Breast epithelium (tissue), 4 donors: ENCODE measurements around the gene SDC4. TPM values are rescaled to one million over a fixed set of nuclear protein-coding genes. Genes with fewer than 3 reads are reported as not detected.
A peak's percentile ranks its signal among the peaks of the same experiment; 100 is the strongest.

Source experiments
- DNase-seq, 2 donors: peaks; one replicate each; pipeline ENCODE4 v3.0.0-alpha.2; 2019; ENCODE audit warnings: low spot score in 2 of 2
- H3K27ac ChIP-seq, 2 donors: fragments of 200-600 bp; sonication (generic) in 1 of 2; one replicate each; pipeline ENCODE4 v1.5.1; 2016 to 2019; ENCODE audit warnings: mild to moderate bottlenecking in 1 of 2
- H3K27me3 ChIP-seq, 2 donors: fragments of 200-600 bp; sonication (generic) in 1 of 2; one replicate each; pipeline versions ENCODE4 v1.5.1 to v1.6.0; 2017 to 2019; ENCODE audit warnings: control low read depth in 1 of 2, mild to moderate bottlenecking in 1 of 2
- H3K36me3 ChIP-seq: fragments of 200-600 bp; one replicate; pipeline ENCODE4 v1.5.1; 2019
- H3K4me1 ChIP-seq, 2 donors: fragments of 200-600 bp; sonication (generic); one replicate each; pipeline ENCODE4 v1.5.1; 2016 to 2019; ENCODE audit warnings: control low read depth in 1 of 2
- H3K4me3 ChIP-seq, 3 donors: fragments of 200-600 bp; sonication (generic); 1 replicate in 2 of 3; 2 replicates in 1 of 3; pipeline ENCODE4 v1.5.1; 2016 to 2019; ENCODE audit warnings: mild to moderate bottlenecking in 3 of 3, moderate library complexity in 2 of 3
- H3K9me3 ChIP-seq, 2 donors: fragments of 200-600 bp; sonication (generic) in 1 of 2; one replicate each; pipeline ENCODE4 v1.5.1; 2016 to 2019; ENCODE audit warnings: control low read depth in 1 of 2
- CTCF ChIP-seq, 3 donors: fragments of 450-650 bp; IDR thresholded peaks; one replicate each; pipeline ENCODE4 v1.5.1; 2016 to 2017; ENCODE audit warnings: antibody characterized with exemption in 3 of 3, mild to moderate bottlenecking in 3 of 3, moderate library complexity in 3 of 3
- POLR2A ChIP-seq: fragments of 450-650 bp; IDR thresholded peaks from one replicate; pipeline ENCODE4 v1.6.1; 2016; ENCODE audit warnings: antibody characterized with exemption, mild to moderate bottlenecking, moderate library complexity
- POLR2AphosphoS5 ChIP-seq, 3 donors: sonication (generic); formaldehyde crosslinking; IDR thresholded peaks; one replicate each; pipeline ENCODE4 v1.6.1; 2017; ENCODE audit warnings: antibody characterized with exemption in 3 of 3
- intact Hi-C: fragments of 100-400 bp; cut with DNase I; formaldehyde crosslinking; loops from one replicate; pipeline ENCODE4 v1.15.1; 2023; ENCODE audit warnings: low total_unique reads
- total RNA-seq, 3 donors: library from RNA; depleted of rRNA; stranded (reverse); fragments of >200 nt; gene quantifications; one replicate each; pipeline ENCODE4 v1.1.0, GENCODE V29; 2016

Gene SDC4
- total RNA-seq, 3 donors from 2014 or later, result 29.4 to 337 (median 121) TPM

GRCh38 chr20:45346291-45346718, 1.9 kb downstream of the SDC4 start:
- no peaks in the 10 kb centered on the region for H3K9me3 ChIP-seq
- no peaks in the 10 kb centered on the region for H3K27me3 ChIP-seq
- peaks cover 3 to 21% of the 10 kb centered on the region in 2 donors for H3K4me1 ChIP-seq
- intact Hi-C loops, result loop anchor here (10.0 kb wide), 1 partner anchor 1338 kb away; the partner anchor contains the start of gene TP53RK
- peak overlapping the region in 2 of 3 donors; percentile 82 to 96 for H3K4me3 ChIP-seq
- DNase-seq, result no peak
- peak overlapping the region; percentile 97 to 99 for H3K27ac ChIP-seq
- no peaks in the 10 kb centered on the region for H3K36me3 ChIP-seq
- peak in 2 of 3 donors; percentile 36 to 46 for TF ChIP-seq POLR2AphosphoS5 (IDR thresholded peaks at IDR 0.05)
- TF ChIP-seq CTCF (IDR thresholded peaks at IDR 0.05), result no peak

DNA sequence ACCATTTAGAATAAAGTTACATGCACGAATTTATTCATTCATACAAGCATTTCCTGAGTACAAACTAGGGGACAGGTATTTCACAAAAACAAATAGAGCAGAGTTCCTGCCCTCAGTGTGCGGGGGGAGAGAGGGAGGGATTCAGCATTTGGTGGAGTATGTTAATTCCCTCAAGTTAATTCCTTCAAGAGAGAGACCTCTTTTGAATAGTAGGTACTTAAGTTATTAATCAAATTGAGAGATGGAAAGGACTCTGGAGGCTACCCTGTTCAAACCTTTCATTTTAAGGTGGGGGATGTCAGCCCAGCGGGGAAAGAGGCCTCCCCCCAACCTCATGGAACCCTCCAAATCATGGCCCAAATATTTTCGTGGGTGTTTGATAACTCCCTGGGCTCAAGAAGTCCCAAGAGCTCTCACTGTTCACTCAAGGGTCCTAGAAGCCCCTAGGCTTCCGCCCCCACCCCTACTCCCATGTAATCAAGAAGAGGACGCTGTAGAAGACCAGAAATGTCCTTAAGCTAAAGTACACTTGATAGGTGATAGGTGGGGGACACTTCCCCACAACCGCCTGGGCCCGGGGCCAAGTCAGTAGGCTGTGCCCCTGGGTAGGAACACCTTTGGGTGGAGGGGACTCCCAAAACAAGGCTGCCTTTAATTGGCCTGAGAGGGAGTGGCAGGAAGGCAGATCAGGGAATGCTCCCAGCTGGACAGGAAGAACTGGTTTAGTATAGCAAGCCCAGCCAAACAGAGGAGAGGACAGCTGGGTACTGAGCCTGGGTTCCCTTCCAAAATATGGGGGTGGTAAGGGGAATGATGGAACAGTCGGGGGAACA, 2.9 kb downstream of the SDC4 start:
- Histone ChIP-seq H3K27me3 (no peaks in the 10 kb centered on the region), H3K4me1 (peaks cover 8 to 30% of the 10 kb centered on the region in 2 donors), H3K9me3 (no peaks in the 10 kb centered on the region), H3K27ac (peak overlapping the region; percentile 97 to 99), H3K36me3 (no peaks in the 10 kb centered on the region), H3K4me3 (peak overlapping the region in 2 of 3 donors; percentile 82 to 96)
- intact Hi-C loops, result loop anchor here (10.0 kb wide), 1 partner anchor 1339 kb away; the partner anchor contains the start of gene TP53RK
- TF ChIP-seq POLR2A, result peak; percentile 40
- no peak for TF ChIP-seq CTCF (IDR thresholded peaks at IDR 0.05)
- TF ChIP-seq POLR2AphosphoS5 (IDR thresholded peaks at IDR 0.05), result peak; percentile 41 to 92 (median 49)
- DNase-seq, result peak; percentile 80 to 90

- no peaks in the 10 kb centered on the region for H3K36me3 ChIP-seq
- H3K27ac ChIP-seq, result peak overlapping the region; percentile 97 to 99
- H3K4me3 ChIP-seq, result peak overlapping the region in 2 of 3 donors; percentile 82 to 96
- TF ChIP-seq CTCF (IDR thresholded peaks at IDR 0.05) (peak in 1 of 3 donors; percentile 8), POLR2A (peak; percentile 70), POLR2AphosphoS5 (IDR thresholded peaks at IDR 0.05) (peak; percentile 46 to 81 (median 79))
- no peaks in the 10 kb centered on the region for H3K9me3 ChIP-seq
- DNase-seq, result peak; percentile 75 to 90
- peaks cover 10 to 40% of the 10 kb centered on the region in 2 donors for H3K4me1 ChIP-seq
- intact Hi-C loops, result loop anchor here (10.0 kb wide), 1 partner anchor 1340 kb away; the partner anchor contains the start of gene TP53RK
- no peaks in the 10 kb centered on the region for H3K27me3 ChIP-seq
Observed at GRCh38 chr20:45344168-45344860, 3.9 kb downstream of the SDC4 start.

DNA sequence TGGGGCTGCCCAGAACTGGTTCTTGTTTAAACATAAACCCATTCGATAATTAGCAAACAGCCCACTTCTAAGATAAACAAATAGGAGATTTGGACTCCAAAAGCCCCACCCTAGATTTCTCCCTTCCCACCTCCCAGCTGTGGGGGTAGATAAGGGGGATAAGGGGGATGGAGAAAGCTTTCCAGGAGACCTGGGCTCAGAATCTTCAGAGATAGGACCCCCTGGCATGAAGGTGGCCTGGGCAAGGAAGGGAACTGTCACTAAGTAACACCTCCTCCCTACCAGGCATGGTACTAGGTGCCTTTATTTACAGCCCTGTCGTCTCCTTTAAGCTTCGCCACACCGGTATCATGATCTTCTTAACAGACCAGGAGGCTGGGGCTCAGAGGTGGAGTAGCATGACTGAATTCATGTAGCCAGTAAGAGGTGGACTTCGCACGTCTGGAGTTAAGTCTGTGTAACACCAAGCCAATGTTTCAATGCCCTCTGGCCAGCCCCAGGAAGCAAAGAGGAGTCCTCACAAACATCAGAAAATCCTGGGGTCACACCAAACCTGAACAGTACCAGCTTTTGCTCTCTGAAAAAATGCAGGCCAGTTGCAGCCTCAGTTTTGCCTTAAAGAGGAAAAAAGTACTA, 4.6 kb downstream of the SDC4 start:
- no peaks in the 10 kb centered on the region for H3K9me3 ChIP-seq
- no peaks in the 10 kb centered on the region for H3K27me3 ChIP-seq
- peak overlapping the region in 2 of 3 donors; percentile 82 to 96 for H3K4me3 ChIP-seq
- H3K36me3 ChIP-seq, result no peaks in the 10 kb centered on the region
- H3K27ac ChIP-seq, result peak overlapping the region; percentile 97 to 99
- peaks cover 15 to 47% of the 10 kb centered on the region in 2 donors for H3K4me1 ChIP-seq
- no peak for DNase-seq
- TF ChIP-seq POLR2AphosphoS5 (IDR thresholded peaks at IDR 0.05) (no peak), POLR2A (no peak), CTCF (IDR thresholded peaks at IDR 0.05) (no peak)
- intact Hi-C loops, result loop anchor here (10.0 kb wide), 1 partner anchor 1341 kb away; the partner anchor contains the start of gene TP53RK
